Panc1 (cell line): ENCODE data around the gene GNG7. TPM values are rescaled to one million over a fixed set of nuclear protein-coding genes. Genes with fewer than 3 reads are reported as not detected.
"Not testable (repeated sequence)": the region's sequence is repeated elsewhere in the genome, so short reads cannot be mapped to it uniquely, and the experiment has no call there.

Experiments
- ATAC-seq: fragments of 200-7000 bp; cut with Tn5 transposase; 2 replicates; pipeline ENCODE4 v1.9.1; 2020; ENCODE audit warnings: mild to moderate bottlenecking, moderate library complexity
- BruUV-seq: library from RNA; stranded (reverse); fragments of 400-500 nt; replicated peaks from 2 replicates; lab custom pipeline; 2021; lab: Mats Ljungman, UMichigan
- CTCF ChIA-PET: fragments of 300-600 bp; sonication (Branson Sonifier 250); formaldehyde crosslinking; loops from one replicate; lab custom pipeline; 2022; ENCODE audit warnings: antibody characterized with exemption; lab: Charles Lee
- POLR2A ChIA-PET: fragments of 300-600 bp; sonication (Branson Sonifier 250); formaldehyde crosslinking; loops from one replicate; lab custom pipeline; 2022; ENCODE audit warnings: antibody characterized with exemption; lab: Charles Lee
- DNase-seq: peaks from one replicate; pipeline ENCODE4 v3.0.0-alpha.2; 2010; ENCODE audit warnings: low read depth, low spot score
- H3K27ac ChIP-seq: 2 replicates; pipeline ENCODE4 v1.5.1; 2011; ENCODE audit warnings: mild to moderate bottlenecking, low read length, inconsistent platforms
- H3K27me3 ChIP-seq: fragments of 200-500 bp; sonication (Bioruptor generic); 2 replicates; pipeline ENCODE4 v1.6.0; 2014; ENCODE audit warnings: low read length, inconsistent platforms; ENCODE audit not compliant: control insufficient read depth, insufficient read depth
- H3K36me3 ChIP-seq: fragments of 200-500 bp; sonication (Bioruptor generic); 2 replicates; pipeline ENCODE4 v1.5.1; 2014; ENCODE audit warnings: inconsistent platforms, mild to moderate bottlenecking, low read length, moderate library complexity; ENCODE audit not compliant: control insufficient read depth, insufficient read depth
- H3K4me1 ChIP-seq: 2 replicates; pipeline ENCODE4 v1.5.1; 2011; ENCODE audit warnings: inconsistent platforms, mild to moderate bottlenecking, low read length, moderate library complexity; ENCODE audit not compliant: control insufficient read depth, insufficient read depth
- H3K4me3 ChIP-seq, 2 experiments: 2 replicates each; pipeline ENCODE4 v1.5.1; 2011 to 2012; ENCODE audit warnings: low read depth in 2 of 2, low read length in 2 of 2, mild to moderate bottlenecking in 2 of 2, inconsistent platforms in 1 of 2, moderate library complexity in 1 of 2
- H3K9me3 ChIP-seq: fragments of 200-500 bp; sonication (Bioruptor generic); 2 replicates; pipeline ENCODE4 v1.5.1; 2014; ENCODE audit warnings: low read depth, mild to moderate bottlenecking, inconsistent platforms, low read length, moderate library complexity; ENCODE audit not compliant: control insufficient read depth, insufficient read depth
- POLR2AphosphoS5 ChIP-seq: IDR thresholded peaks from 2 replicates; pipeline ENCODE4 v1.6.1; 2012; ENCODE audit warnings: mild to moderate bottlenecking, low read depth, low read length, moderate library complexity
- SIN3A ChIP-seq: IDR thresholded peaks from 2 replicates; pipeline ENCODE4 v1.6.1; 2012; ENCODE audit warnings: low read depth, mild to moderate bottlenecking, low read length, moderate library complexity, borderline replicate concordance; ENCODE audit not compliant: insufficient read depth
- TCF7L2 ChIP-seq: IDR thresholded peaks from 2 replicates; pipeline ENCODE4 v1.6.1; 2011; ENCODE audit warnings: mild to moderate bottlenecking, low read depth, low read length, inconsistent platforms
- in situ Hi-C: cut with HindIII; loops from 2 replicates; pipeline ENCODE4 v1.10.0; 2016; ENCODE audit warnings: low sequenced_read_pairs, low pct_unique_long_range_greater_than_20kb
- intact Hi-C: fragments of 100-400 bp; cut with micrococcal nuclease; formaldehyde crosslinking; loops from one replicate; pipeline ENCODE4 v1.10.0; 2022; ENCODE audit not compliant: unreplicated experiment
- total RNA-seq: library from RNA; stranded (reverse); gene quantifications from one replicate; pipeline ENCODE4 v1.2.1, GENCODE V29; 2021; ENCODE audit not compliant: unreplicated experiment
- TF ChIP-seq, protein P1 (sequence below), 2 experiments: IDR thresholded peaks; 2 replicates each; pipeline ENCODE4 v1.6.1; 2011 to 2012; ENCODE audit warnings: low read depth in 2 of 2, control low read depth in 1 of 2, low read length in 1 of 2, mild to moderate bottlenecking in 1 of 2, moderate library complexity in 1 of 2; ENCODE audit not compliant: insufficient read depth in 1 of 2
- TF ChIP-seq, protein P2 (sequence below): fragments of 450-650 bp; IDR thresholded peaks from 2 replicates; pipeline ENCODE4 v1.5.1; 2017; ENCODE audit warnings: mild to moderate bottlenecking

GNG7 gene
- total RNA-seq, 1 experiment from 2014 or later, result 0.74 TPM

DNA sequence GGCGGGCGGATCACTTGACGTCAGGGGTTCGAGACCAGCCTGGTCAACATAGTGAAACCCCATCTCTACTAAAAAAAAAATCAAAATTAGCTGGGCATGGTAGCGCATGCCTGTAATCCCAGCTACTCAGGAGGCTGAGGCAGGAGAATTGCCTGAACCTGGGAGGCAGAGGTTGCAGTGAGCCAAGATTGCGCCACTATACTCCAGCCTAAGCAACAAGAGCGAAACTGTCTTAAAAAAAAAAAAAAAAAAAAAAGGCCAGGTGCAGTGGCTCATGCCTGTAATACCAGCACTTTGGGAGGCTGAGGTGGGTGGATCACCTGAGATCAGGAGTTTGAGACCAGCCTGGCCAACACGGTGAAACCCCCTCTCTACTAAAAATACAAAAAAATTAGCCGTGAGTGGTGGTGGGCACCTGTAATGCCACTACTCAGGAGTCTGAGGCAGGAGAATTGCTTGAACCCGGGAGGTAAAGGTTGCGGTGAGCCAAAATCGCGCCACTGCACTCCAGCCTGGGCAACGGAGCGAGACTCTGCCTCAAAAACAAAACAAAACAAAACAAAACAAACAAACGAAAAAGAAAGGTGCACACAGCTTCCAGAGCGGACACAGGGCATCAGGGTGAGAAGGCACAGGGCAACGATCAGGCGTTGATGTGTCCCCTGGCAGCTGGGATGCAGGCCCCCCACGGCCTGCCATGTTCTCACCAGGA is 156.9 kb downstream of the GNG7 start:
- DNase-seq, H3K27me3 ChIP-seq, H3K4me3 ChIP-seq, BruUV-seq, H3K9me3 ChIP-seq, in situ Hi-C loops, H3K36me3 ChIP-seq: not testable (repeated sequence)
- Histone ChIP-seq H3K27ac (peak overlapping the region; percentile 100), H3K4me1 (peaks cover 61% of the 10 kb centered on the region)
- ChIA-PET POLR2A (interaction anchor here (1.0 kb wide), 1 partner anchor 79 kb away, joined by 4 read pairs; no protein-coding TSS in a partner anchor), CTCF (interaction anchor here (0.7 kb wide), 1 partner anchor 33 kb away, joined by 3 read pairs; no protein-coding TSS in a partner anchor)
- ATAC-seq, result peak; percentile 3
- intact Hi-C loops, result loop anchor here (10.0 kb wide), 1 partner anchor 71 kb away; the partner anchor contains the start of gene GADD45B

DNA sequence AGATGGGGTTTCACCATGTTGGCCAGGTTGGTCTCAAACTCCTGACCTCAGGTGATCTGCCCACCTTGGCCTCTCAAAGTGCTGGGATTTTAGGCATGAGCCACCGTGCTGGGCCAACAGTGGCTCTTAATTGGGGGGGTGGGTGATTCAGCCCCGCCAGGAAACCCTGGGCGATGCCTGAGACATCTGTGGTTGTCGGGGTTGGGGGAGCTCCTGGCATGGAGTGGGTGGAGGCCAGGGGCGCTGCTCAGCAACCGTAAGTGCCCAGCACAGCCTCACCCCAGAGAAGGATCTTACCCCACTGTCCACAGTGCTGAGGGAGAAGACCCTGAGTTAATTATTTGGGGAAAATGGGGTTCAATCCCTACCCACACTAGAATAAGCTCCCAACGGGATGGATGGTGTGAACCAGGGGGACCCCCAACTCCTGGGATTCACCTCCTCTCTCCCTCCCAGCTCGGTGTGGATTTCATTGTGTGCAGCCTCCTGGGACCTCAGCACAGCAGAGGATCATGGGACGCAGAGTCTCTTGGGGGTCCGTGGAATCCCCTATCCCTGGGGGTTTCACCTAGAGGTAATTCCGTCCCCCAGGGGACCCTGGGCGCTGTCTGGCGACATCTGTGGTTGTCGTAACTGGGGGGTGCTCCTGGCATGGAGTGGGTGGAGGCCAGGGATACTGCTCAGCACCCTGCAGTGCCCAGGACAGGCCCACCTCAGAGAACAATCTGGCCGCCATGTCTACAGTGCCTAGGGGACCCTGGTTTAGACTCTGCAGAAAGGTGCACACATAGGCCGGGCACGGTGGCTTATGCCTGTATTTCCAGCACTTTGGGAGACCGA is 157.7 kb downstream of the GNG7 start:
- ChIA-PET CTCF (interaction anchor here (0.7 kb wide), 1 partner anchor 34 kb away, joined by 3 read pairs; no protein-coding TSS in a partner anchor), POLR2A (interaction anchor here (0.7 kb wide), 1 partner anchor 8 kb away, joined by 3 read pairs; no protein-coding TSS in a partner anchor)
- Histone ChIP-seq H3K27ac (peak overlapping the region; percentile 100), H3K9me3 (no peaks in the 10 kb centered on the region), H3K36me3 (no peaks in the 10 kb centered on the region), H3K4me3 (no peak overlapping the region), H3K27me3 (no peaks in the 10 kb centered on the region), H3K4me1 (peaks cover 66% of the 10 kb centered on the region)
- BruUV-seq, result no TSS peak
- TF ChIP-seq, protein P1, sequence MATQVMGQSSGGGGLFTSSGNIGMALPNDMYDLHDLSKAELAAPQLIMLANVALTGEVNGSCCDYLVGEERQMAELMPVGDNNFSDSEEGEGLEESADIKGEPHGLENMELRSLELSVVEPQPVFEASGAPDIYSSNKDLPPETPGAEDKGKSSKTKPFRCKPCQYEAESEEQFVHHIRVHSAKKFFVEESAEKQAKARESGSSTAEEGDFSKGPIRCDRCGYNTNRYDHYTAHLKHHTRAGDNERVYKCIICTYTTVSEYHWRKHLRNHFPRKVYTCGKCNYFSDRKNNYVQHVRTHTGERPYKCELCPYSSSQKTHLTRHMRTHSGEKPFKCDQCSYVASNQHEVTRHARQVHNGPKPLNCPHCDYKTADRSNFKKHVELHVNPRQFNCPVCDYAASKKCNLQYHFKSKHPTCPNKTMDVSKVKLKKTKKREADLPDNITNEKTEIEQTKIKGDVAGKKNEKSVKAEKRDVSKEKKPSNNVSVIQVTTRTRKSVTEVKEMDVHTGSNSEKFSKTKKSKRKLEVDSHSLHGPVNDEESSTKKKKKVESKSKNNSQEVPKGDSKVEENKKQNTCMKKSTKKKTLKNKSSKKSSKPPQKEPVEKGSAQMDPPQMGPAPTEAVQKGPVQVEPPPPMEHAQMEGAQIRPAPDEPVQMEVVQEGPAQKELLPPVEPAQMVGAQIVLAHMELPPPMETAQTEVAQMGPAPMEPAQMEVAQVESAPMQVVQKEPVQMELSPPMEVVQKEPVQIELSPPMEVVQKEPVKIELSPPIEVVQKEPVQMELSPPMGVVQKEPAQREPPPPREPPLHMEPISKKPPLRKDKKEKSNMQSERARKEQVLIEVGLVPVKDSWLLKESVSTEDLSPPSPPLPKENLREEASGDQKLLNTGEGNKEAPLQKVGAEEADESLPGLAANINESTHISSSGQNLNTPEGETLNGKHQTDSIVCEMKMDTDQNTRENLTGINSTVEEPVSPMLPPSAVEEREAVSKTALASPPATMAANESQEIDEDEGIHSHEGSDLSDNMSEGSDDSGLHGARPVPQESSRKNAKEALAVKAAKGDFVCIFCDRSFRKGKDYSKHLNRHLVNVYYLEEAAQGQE (IDR thresholded peaks at IDR 0.05; ENCODE audit: insufficient read depth in 1 of 2, low read depth in 2 of 2, low read length in 1 of 2), result no peak
- TF ChIP-seq SIN3A (no peak), TCF7L2 (no peak), POLR2AphosphoS5 (no peak)
- TF ChIP-seq, protein P2, sequence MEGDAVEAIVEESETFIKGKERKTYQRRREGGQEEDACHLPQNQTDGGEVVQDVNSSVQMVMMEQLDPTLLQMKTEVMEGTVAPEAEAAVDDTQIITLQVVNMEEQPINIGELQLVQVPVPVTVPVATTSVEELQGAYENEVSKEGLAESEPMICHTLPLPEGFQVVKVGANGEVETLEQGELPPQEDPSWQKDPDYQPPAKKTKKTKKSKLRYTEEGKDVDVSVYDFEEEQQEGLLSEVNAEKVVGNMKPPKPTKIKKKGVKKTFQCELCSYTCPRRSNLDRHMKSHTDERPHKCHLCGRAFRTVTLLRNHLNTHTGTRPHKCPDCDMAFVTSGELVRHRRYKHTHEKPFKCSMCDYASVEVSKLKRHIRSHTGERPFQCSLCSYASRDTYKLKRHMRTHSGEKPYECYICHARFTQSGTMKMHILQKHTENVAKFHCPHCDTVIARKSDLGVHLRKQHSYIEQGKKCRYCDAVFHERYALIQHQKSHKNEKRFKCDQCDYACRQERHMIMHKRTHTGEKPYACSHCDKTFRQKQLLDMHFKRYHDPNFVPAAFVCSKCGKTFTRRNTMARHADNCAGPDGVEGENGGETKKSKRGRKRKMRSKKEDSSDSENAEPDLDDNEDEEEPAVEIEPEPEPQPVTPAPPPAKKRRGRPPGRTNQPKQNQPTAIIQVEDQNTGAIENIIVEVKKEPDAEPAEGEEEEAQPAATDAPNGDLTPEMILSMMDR, result no peak
- in situ Hi-C loops (no loop called here), intact Hi-C loops (loop anchor here (10.0 kb wide), 1 partner anchor 70 kb away; the partner anchor contains the start of gene GADD45B)
- DNase-seq, result no peak
- ATAC-seq, result no peak
